Liver (tissue), 9 donors: ENCODE measurements around the gene TTLL13. TPM values are rescaled to one million over a fixed set of nuclear protein-coding genes. Genes with fewer than 3 reads are reported as not detected.

Source experiments
- DNase-seq: peaks from one replicate; pipeline ENCODE4 v3.0.0-alpha.2; 2017; ENCODE audit warnings: low spot score
- H3K27ac ChIP-seq, 2 donors: one replicate each; pipeline ENCODE4 v1.7.0; 2013; ENCODE audit warnings: inconsistent platforms in 2 of 2, low read length in 2 of 2, control low read depth in 1 of 2, low read depth in 1 of 2, mild to moderate bottlenecking in 1 of 2
- H3K27me3 ChIP-seq, 4 donors: one replicate each; pipeline versions ENCODE4 v1.6.1 to v1.7.0; 2013; ENCODE audit warnings: low read length in 3 of 4, inconsistent platforms in 1 of 4, mild to moderate bottlenecking in 1 of 4, moderate library complexity in 1 of 4; ENCODE audit not compliant: control insufficient read depth in 4 of 4, insufficient read depth in 4 of 4
- H3K36me3 ChIP-seq, 4 donors: one replicate each; pipeline versions ENCODE4 v1.6.1 to v1.7.0; 2013; ENCODE audit warnings: low read length in 3 of 4, mild to moderate bottlenecking in 3 of 4, low read depth in 1 of 4, moderate library complexity in 1 of 4; ENCODE audit not compliant: control insufficient read depth in 4 of 4, insufficient read depth in 3 of 4
- H3K4me1 ChIP-seq, 4 donors: one replicate each; pipeline versions ENCODE4 v1.6.1 to v1.7.0; 2013; ENCODE audit warnings: low read length in 3 of 4, mild to moderate bottlenecking in 3 of 4, moderate library complexity in 1 of 4; ENCODE audit not compliant: control insufficient read depth in 4 of 4, insufficient read depth in 4 of 4
- H3K4me3 ChIP-seq, 3 donors: one replicate each; pipeline versions ENCODE4 v1.6.1 to v1.7.0; 2013; ENCODE audit warnings: low read length in 3 of 3, control low read depth in 1 of 3, low read depth in 1 of 3, mild to moderate bottlenecking in 1 of 3
- H3K9ac ChIP-seq, 2 donors: one replicate each; pipeline ENCODE4 v1.7.0; 2013; ENCODE audit warnings: low read length in 2 of 2, mild to moderate bottlenecking in 2 of 2, moderate library complexity in 2 of 2, control low read depth in 1 of 2, low read depth in 1 of 2
- H3K9me3 ChIP-seq, 4 donors: one replicate each; pipeline versions ENCODE4 v1.6.1 to v1.7.0; 2013; ENCODE audit warnings: low read length in 3 of 4; ENCODE audit not compliant: control insufficient read depth in 4 of 4
- EGR1 ChIP-seq, 2 donors: IDR thresholded peaks; 2 replicates each; pipeline ENCODE4 v1.6.1; 2016 to 2018; ENCODE audit warnings: antibody characterized with exemption in 2 of 2, low read depth in 2 of 2
- FOXA1 ChIP-seq: IDR thresholded peaks from 2 replicates; pipeline ENCODE4 v1.6.1; 2016; ENCODE audit warnings: antibody characterized with exemption
- FOXA2 ChIP-seq: IDR thresholded peaks from 2 replicates; pipeline ENCODE4 v1.6.1; 2016; ENCODE audit warnings: antibody characterized with exemption
- GABPA ChIP-seq, 2 donors: IDR thresholded peaks in 1 of 2; conservative IDR thresholded peaks in 1 of 2; 2 replicates each; pipeline ENCODE4 v1.6.1; 2016; ENCODE audit warnings: antibody characterized with exemption in 2 of 2, mild to moderate bottlenecking in 1 of 2, moderate library complexity in 1 of 2
- HNF4A ChIP-seq, 2 donors: conservative IDR thresholded peaks; 2 replicates each; pipeline ENCODE4 v1.6.1; 2016; ENCODE audit warnings: antibody characterized with exemption in 2 of 2, mild to moderate bottlenecking in 2 of 2
- JUND ChIP-seq, 2 donors: IDR thresholded peaks; 2 replicates each; pipeline ENCODE4 v1.6.1; 2016; ENCODE audit warnings: antibody characterized with exemption in 2 of 2
- NR2F2 ChIP-seq: IDR thresholded peaks from 2 replicates; pipeline ENCODE4 v1.6.1; 2016; ENCODE audit warnings: antibody characterized with exemption
- RAD21 ChIP-seq, 2 donors: IDR thresholded peaks; 2 replicates each; pipeline ENCODE4 v1.6.1; 2016; ENCODE audit warnings: antibody characterized with exemption in 2 of 2, mild to moderate bottlenecking in 2 of 2
- RXRA ChIP-seq, 2 donors: IDR thresholded peaks; 2 replicates each; pipeline ENCODE4 v1.6.1; 2017 to 2018; ENCODE audit warnings: antibody characterized with exemption in 2 of 2, mild to moderate bottlenecking in 1 of 2
- SP1 ChIP-seq: IDR thresholded peaks from 2 replicates; pipeline ENCODE4 v1.6.1; 2018; ENCODE audit warnings: antibody characterized with exemption, mild to moderate bottlenecking
- TAF1 ChIP-seq: conservative IDR thresholded peaks from 2 replicates; pipeline ENCODE4 v1.6.1; 2016; ENCODE audit warnings: antibody characterized with exemption, mild to moderate bottlenecking
- YY1 ChIP-seq: IDR thresholded peaks from 2 replicates; pipeline ENCODE4 v1.6.1; 2016; ENCODE audit warnings: antibody characterized with exemption, mild to moderate bottlenecking
- ZBTB33 ChIP-seq: IDR thresholded peaks from 2 replicates; pipeline ENCODE4 v1.6.1; 2016; ENCODE audit warnings: antibody characterized with exemption
- WGBS: extraction: QIAGEN DNeasy Blood & Tissue Kit; methylation state at CpG from one replicate; pipeline ENCODE4 v1.1.7; 2013; 5-methylcytosine and 5-hydroxymethylcytosine counted together
- polyA plus RNA-seq, 2 donors: library from polyadenylated mRNA; stranded (reverse) in 1 of 2; unstranded in 1 of 2; fragments of 200-250 nt in 1 of 2; fragments of >200 nt in 1 of 2; fragmentation: Nextera tagmentation in 1 of 2; extraction: Ambion mirVana in 1 of 2; gene quantifications; one replicate each; pipeline versions ENCODE4 v1.2.1 to v1.2.3, GENCODE V29; 2013 to 2015
- total RNA-seq, 2 donors: library from RNA; depleted of rRNA; stranded (reverse); fragments of >200 nt; gene quantifications; one replicate each; pipeline ENCODE4 v1.2.3, GENCODE V29; 2014
- TF ChIP-seq, protein P1 (sequence below): IDR thresholded peaks from 2 replicates; pipeline ENCODE4 v1.6.1; 2016; ENCODE audit warnings: antibody characterized with exemption
- TF ChIP-seq, protein P2 (sequence below): IDR thresholded peaks from 2 replicates; pipeline ENCODE4 v1.6.1; 2016; ENCODE audit warnings: antibody characterized with exemption
- TF ChIP-seq, protein P3 (sequence below): IDR thresholded peaks from 2 replicates; pipeline ENCODE4 v1.6.1; 2016; ENCODE audit warnings: antibody characterized with exemption, mild to moderate bottlenecking
- donor health status: healthy.
- donor health status: healthy.
- donor health status: healthy.
- donor health status: healthy.
- donor health status: healthy.

The TTLL13 gene
- total and polyA plus RNA-seq, 4 donors = 0.08 to 0.17 TPM; not detected in 2

DNA sequence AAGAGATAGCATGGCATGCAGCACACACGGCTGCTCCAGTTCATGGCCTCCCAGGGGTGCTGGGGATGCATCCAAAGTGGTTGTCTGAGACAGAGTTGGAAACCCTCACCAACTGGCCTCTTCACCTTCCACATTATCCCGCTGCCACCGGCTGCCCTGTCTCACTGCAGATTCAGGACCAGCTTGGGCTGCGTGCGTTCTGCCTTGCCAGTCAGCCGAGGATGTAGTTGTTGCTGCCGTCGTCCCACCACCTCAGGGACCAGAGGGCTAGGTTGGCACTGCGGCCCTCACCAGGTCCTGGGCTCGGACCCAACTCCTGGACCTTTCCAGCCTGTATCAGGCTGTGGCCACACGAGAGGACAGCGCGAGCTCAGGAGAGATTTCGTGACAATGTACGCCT lies 20.4 kb upstream of the TTLL13 start:
- H3K4me1 ChIP-seq = peaks cover 11 to 39% (median 32%) of the 10 kb centered on the region in 4 donors
- H3K36me3 ChIP-seq = peaks cover 20 to 53% (median 43%) of the 10 kb centered on the region in 4 donors
- H3K4me3 ChIP-seq = no peak overlapping the region
- H3K27ac ChIP-seq = peak overlapping the region in 1 of 2 donors; percentile 8
- DNase-seq = no peak
- WGBS = 87% methylated on average over 15 of the region's 15 CpGs
- H3K27me3 ChIP-seq = no peaks in the 10 kb centered on the region
- H3K9ac ChIP-seq = no peak overlapping the region
- TF ChIP-seq ZBTB33 (no peak), SP1 (no peak), RXRA (IDR thresholded peaks at IDR 0.05) (no peak), JUND (IDR thresholded peaks at IDR 0.05) (no peak)
- H3K9me3 ChIP-seq = no peaks in the 10 kb centered on the region

- Histone ChIP-seq H3K27me3 (no peaks in the 10 kb centered on the region), H3K9me3 (no peaks in the 10 kb centered on the region), H3K9ac (peak overlapping the region in 1 of 2 donors; percentile 90), H3K4me3 (no peak overlapping the region), H3K36me3 (peaks cover 14 to 42% (median 32%) of the 10 kb centered on the region in 4 donors), H3K27ac (peak overlapping the region; percentile 47 to 63), H3K4me1 (peaks cover 13 to 47% (median 35%) of the 10 kb centered on the region in 4 donors)
- no peak for DNase-seq
- WGBS = 30% methylated on average over 12 of the region's 12 CpGs
- peak; percentile 36 to 55 for TF ChIP-seq RAD21 (IDR thresholded peaks at IDR 0.05)
- TF ChIP-seq FOXA1 = peak; percentile 9
- no peak for TF ChIP-seq YY1
- TF ChIP-seq RXRA (IDR thresholded peaks at IDR 0.05) = peak; percentile 55 to 67
- no peak for TF ChIP-seq ZBTB33
- TF ChIP-seq HNF4A (conservative IDR thresholded peaks at IDR 0.05) = peak; percentile 53 to 76
- TF ChIP-seq, protein P1, sequence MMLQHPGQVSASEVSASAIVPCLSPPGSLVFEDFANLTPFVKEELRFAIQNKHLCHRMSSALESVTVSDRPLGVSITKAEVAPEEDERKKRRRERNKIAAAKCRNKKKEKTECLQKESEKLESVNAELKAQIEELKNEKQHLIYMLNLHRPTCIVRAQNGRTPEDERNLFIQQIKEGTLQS = no peak
- TF ChIP-seq, protein P2, sequence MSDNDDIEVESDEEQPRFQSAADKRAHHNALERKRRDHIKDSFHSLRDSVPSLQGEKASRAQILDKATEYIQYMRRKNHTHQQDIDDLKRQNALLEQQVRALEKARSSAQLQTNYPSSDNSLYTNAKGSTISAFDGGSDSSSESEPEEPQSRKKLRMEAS = no peak
- TF ChIP-seq NR2F2 = peak; percentile 42
- TF ChIP-seq SP1 = peak; percentile 42
- no peak for TF ChIP-seq EGR1 (IDR thresholded peaks at IDR 0.05; ENCODE audit: low read depth in 2 of 2)
These were observed 19.3 kb upstream of the TTLL13 start for GRCh38 chr15:90230071-90230494.

GRCh38 chr15:90230610-90231009 lies 18.7 kb upstream of the TTLL13 start:
- no peaks in the 10 kb centered on the region for H3K27me3 ChIP-seq
- WGBS = 84% methylated on average over 8 of the region's 8 CpGs
- peak overlapping the region; percentile 47 to 63 for H3K27ac ChIP-seq
- H3K4me1 ChIP-seq = peaks cover 13 to 47% (median 35%) of the 10 kb centered on the region in 4 donors
- H3K9me3 ChIP-seq = no peaks in the 10 kb centered on the region
- no peak for DNase-seq
- no peak overlapping the region for H3K4me3 ChIP-seq
- H3K36me3 ChIP-seq = peaks cover 11 to 38% (median 28%) of the 10 kb centered on the region in 4 donors
- H3K9ac ChIP-seq = peak overlapping the region in 1 of 2 donors; percentile 90
- TF ChIP-seq FOXA1 = no peak
- no peak for TF ChIP-seq FOXA2
- no peak for TF ChIP-seq GABPA (IDR thresholded peaks at IDR 0.05 in 1 of 2, conservative IDR thresholded peaks at IDR 0.05 in 1 of 2)
- TF ChIP-seq YY1 = no peak
- TF ChIP-seq HNF4A (conservative IDR thresholded peaks at IDR 0.05) = no peak
- no peak for TF ChIP-seq ZBTB33
- TF ChIP-seq, protein P1 = no peak
- no peak for TF ChIP-seq JUND (IDR thresholded peaks at IDR 0.05)
- no peak for TF ChIP-seq TAF1
- TF ChIP-seq, protein P2 = no peak
- no peak for TF ChIP-seq SP1
- TF ChIP-seq, protein P3, sequence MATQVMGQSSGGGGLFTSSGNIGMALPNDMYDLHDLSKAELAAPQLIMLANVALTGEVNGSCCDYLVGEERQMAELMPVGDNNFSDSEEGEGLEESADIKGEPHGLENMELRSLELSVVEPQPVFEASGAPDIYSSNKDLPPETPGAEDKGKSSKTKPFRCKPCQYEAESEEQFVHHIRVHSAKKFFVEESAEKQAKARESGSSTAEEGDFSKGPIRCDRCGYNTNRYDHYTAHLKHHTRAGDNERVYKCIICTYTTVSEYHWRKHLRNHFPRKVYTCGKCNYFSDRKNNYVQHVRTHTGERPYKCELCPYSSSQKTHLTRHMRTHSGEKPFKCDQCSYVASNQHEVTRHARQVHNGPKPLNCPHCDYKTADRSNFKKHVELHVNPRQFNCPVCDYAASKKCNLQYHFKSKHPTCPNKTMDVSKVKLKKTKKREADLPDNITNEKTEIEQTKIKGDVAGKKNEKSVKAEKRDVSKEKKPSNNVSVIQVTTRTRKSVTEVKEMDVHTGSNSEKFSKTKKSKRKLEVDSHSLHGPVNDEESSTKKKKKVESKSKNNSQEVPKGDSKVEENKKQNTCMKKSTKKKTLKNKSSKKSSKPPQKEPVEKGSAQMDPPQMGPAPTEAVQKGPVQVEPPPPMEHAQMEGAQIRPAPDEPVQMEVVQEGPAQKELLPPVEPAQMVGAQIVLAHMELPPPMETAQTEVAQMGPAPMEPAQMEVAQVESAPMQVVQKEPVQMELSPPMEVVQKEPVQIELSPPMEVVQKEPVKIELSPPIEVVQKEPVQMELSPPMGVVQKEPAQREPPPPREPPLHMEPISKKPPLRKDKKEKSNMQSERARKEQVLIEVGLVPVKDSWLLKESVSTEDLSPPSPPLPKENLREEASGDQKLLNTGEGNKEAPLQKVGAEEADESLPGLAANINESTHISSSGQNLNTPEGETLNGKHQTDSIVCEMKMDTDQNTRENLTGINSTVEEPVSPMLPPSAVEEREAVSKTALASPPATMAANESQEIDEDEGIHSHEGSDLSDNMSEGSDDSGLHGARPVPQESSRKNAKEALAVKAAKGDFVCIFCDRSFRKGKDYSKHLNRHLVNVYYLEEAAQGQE = no peak
